ENCODE measurements around the gene KCNQ2.

The KCNQ2 gene

GRCh38 chr20:63471717-63471980 lies 806 bp downstream of the KCNQ2 start:
- Histone ChIP-seq H3K4me1 (ENCODE audit: insufficient read depth, low read length) (no peaks in the 10 kb centered on the region), H3K9ac (ENCODE audit: low read depth, low read length) (no peak overlapping the region), H2AFZ (ENCODE audit: low read depth, low read length) (no peak overlapping the region), H3K36me3 (ENCODE audit: insufficient read depth, low read length) (no peaks in the 10 kb centered on the region), H3K27me3 (ENCODE audit: insufficient read depth, low read length, poor library complexity) (no peaks in the 10 kb centered on the region), H4K20me1 (ENCODE audit: insufficient read depth, low read length) (peaks cover 17% of the 10 kb centered on the region), H3K27ac (ENCODE audit: low read length) (no peak overlapping the region), H3K79me2 (ENCODE audit: insufficient read depth, low read length) (no peaks in the 10 kb centered on the region), H3K9me3 (ENCODE audit: insufficient read depth, low read length, severe bottlenecking) (no peaks in the 10 kb centered on the region), H3K4me2 (ENCODE audit: insufficient read depth, low read length) (no peak overlapping the region), H3K4me3 (ENCODE audit: low read depth in 1 of 2, low read length in 2 of 2) (no peak overlapping the region)
- DNase-seq (no peak), ATAC-seq (ENCODE audit: insufficient read depth, low read depth) (no peak)
- TF ChIP-seq CTCF (IDR thresholded peaks at IDR 0.05; ENCODE audit: borderline replicate concordance, extremely low read depth, low read length, poor library complexity, severe bottlenecking): no peak
- no peak for TF ChIP-seq EZH2 (IDR thresholded peaks at IDR 0.05; ENCODE audit: borderline replicate concordance, low read depth, low read length, severe bottlenecking)

GRCh38 chr20:63471002-63471716 lies 1.3 kb downstream of the KCNQ2 start:
- Histone ChIP-seq H4K20me1 (ENCODE audit: insufficient read depth, low read length) (peaks cover 18% of the 10 kb centered on the region), H3K9me3 (ENCODE audit: insufficient read depth, low read length, severe bottlenecking) (no peaks in the 10 kb centered on the region), H3K9ac (ENCODE audit: low read depth, low read length) (no peak overlapping the region), H3K27me3 (ENCODE audit: insufficient read depth, low read length, poor library complexity) (no peaks in the 10 kb centered on the region), H3K4me3 (ENCODE audit: low read depth in 1 of 2, low read length in 2 of 2) (no peak overlapping the region), H3K4me1 (ENCODE audit: insufficient read depth, low read length) (no peaks in the 10 kb centered on the region), H3K36me3 (ENCODE audit: insufficient read depth, low read length) (no peaks in the 10 kb centered on the region), H3K27ac (ENCODE audit: low read length) (no peak overlapping the region), H2AFZ (ENCODE audit: low read depth, low read length) (no peak overlapping the region), H3K4me2 (ENCODE audit: insufficient read depth, low read length) (no peak overlapping the region), H3K79me2 (ENCODE audit: insufficient read depth, low read length) (no peaks in the 10 kb centered on the region)
- no peak for DNase-seq
- no peak for TF ChIP-seq EZH2 (IDR thresholded peaks at IDR 0.05; ENCODE audit: borderline replicate concordance, low read depth, low read length, severe bottlenecking)
- TF ChIP-seq CTCF (IDR thresholded peaks at IDR 0.05; ENCODE audit: borderline replicate concordance, extremely low read depth, low read length, poor library complexity, severe bottlenecking): no peak
- ATAC-seq (ENCODE audit: insufficient read depth, low read depth): no peak

- Histone ChIP-seq H3K9ac (ENCODE audit: low read depth, low read length) (no peak overlapping the region), H3K27me3 (ENCODE audit: insufficient read depth, low read length, poor library complexity) (no peaks in the 10 kb centered on the region)
These were observed 2.0 kb downstream of the KCNQ2 start for GRCh38 chr20:63470410-63470809.

More at GRCh38 chr20:63470410-63470809, 2.0 kb downstream of the KCNQ2 start:
- Histone ChIP-seq H3K79me2 (ENCODE audit: insufficient read depth, low read length) (no peaks in the 10 kb centered on the region), H3K4me1 (ENCODE audit: insufficient read depth, low read length) (no peaks in the 10 kb centered on the region), H2AFZ (ENCODE audit: low read depth, low read length) (no peak overlapping the region), H4K20me1 (ENCODE audit: insufficient read depth, low read length) (peaks cover 18% of the 10 kb centered on the region), H3K4me2 (ENCODE audit: insufficient read depth, low read length) (no peak overlapping the region), H3K9me3 (ENCODE audit: insufficient read depth, low read length, severe bottlenecking) (no peaks in the 10 kb centered on the region), H3K4me3 (ENCODE audit: low read depth in 1 of 2, low read length in 2 of 2) (no peak overlapping the region), H3K36me3 (ENCODE audit: insufficient read depth, low read length) (no peaks in the 10 kb centered on the region), H3K27ac (ENCODE audit: low read length) (no peak overlapping the region)
- TF ChIP-seq CTCF (IDR thresholded peaks at IDR 0.05; ENCODE audit: borderline replicate concordance, extremely low read depth, low read length, poor library complexity, severe bottlenecking): no peak
- DNase-seq: no peak
- no peak for ATAC-seq (ENCODE audit: insufficient read depth, low read depth)

Data from DND-41 (cell line).